Measurements from ENCODE around the gene TDP2. TPM values are rescaled to one million over a fixed set of nuclear protein-coding genes. Genes with fewer than 3 reads are reported as not detected.
"Not testable (repeated sequence)": the region's sequence is repeated elsewhere in the genome, so short reads cannot be mapped to it uniquely, and the experiment has no call there.

Gene TDP2
- total RNA-seq, 1 donor from 2014 or later = 44.1 TPM

DNA sequence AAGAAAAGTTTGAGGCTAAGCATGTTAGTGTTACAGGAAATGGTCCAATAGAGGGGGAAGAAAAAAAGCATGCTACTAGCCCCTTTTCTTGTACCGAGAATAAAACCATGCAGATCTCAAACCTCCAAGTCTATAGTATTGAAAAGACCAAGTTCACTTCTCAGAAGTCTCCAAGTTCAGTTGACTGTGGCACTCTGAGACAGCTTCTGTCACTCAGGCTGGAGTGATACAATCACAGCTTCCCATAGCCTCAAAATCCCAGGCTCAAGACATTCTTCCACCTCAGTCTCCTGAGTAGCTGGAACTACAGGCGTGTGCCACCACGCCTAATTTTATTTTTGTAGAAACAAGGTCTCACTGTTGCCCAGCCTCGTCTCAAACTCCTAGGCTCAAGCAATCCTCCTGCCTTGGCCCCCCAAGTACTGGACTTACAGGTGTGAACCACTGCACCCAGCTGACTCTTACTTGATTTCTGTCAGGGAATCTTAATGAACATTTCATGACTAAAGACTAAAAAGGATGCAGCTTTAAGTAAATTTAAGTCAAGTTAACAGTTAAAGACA, 36.1 kb upstream of the TDP2 start:
- Mint-ChIP-seq H3K4me3 (no peak overlapping the region), H3K4me1 (ENCODE audit: unreplicated experiment) (no peaks in the 10 kb centered on the region), H3K36me3 (peaks cover 27% of the 10 kb centered on the region), H3K27me3 (no peaks in the 10 kb centered on the region), H3K27ac (no peak overlapping the region), H3K9me3 (no peaks in the 10 kb centered on the region)
- TF ChIP-seq, protein P1, sequence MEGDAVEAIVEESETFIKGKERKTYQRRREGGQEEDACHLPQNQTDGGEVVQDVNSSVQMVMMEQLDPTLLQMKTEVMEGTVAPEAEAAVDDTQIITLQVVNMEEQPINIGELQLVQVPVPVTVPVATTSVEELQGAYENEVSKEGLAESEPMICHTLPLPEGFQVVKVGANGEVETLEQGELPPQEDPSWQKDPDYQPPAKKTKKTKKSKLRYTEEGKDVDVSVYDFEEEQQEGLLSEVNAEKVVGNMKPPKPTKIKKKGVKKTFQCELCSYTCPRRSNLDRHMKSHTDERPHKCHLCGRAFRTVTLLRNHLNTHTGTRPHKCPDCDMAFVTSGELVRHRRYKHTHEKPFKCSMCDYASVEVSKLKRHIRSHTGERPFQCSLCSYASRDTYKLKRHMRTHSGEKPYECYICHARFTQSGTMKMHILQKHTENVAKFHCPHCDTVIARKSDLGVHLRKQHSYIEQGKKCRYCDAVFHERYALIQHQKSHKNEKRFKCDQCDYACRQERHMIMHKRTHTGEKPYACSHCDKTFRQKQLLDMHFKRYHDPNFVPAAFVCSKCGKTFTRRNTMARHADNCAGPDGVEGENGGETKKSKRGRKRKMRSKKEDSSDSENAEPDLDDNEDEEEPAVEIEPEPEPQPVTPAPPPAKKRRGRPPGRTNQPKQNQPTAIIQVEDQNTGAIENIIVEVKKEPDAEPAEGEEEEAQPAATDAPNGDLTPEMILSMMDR (conservative IDR thresholded peaks at IDR 0.05) = no peak
- no peak for DNase-seq (ENCODE audit: extremely low spot score, unreplicated experiment)

DNA sequence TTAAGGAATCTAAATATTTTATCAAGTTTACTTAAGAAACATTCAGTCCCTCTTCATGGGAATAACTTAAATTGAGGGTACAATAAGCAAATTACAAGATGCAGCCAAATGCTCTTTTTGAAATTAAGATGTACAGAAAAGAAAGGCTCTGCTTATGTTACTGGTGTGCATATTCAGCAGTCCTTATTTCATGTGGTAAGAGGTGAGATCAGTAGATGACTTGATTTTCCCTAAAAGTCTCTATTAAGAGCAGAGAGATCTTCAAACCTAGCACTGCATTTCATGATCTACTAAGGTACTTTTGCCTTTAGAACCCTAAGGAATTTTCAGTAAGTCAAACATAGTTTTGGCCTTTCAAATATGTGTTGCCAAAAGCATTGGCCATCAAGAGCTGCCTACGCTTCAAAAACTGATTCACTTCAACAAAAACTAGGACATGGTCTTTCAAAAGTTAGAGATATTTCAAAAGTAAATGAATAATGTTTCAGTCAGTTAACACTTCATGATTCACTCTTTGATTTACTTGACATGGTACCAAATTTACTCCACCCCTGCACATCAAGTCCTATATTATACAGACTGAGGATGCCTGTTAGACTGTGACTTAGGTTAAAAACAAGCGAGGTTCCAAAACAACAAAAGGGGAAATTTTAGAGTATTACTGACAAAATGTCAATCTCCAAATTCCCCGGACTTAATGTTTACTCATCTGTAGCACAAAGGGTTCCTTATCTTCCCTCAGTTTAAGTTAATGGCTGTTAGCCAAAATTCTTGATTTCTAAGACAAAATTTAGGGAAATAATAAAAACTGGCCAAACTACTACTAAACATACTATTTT, 33.0 kb upstream of the TDP2 start:
- Mint-ChIP-seq H3K9me3 (no peaks in the 10 kb centered on the region), H3K4me1 (ENCODE audit: unreplicated experiment) (peaks cover 4% of the 10 kb centered on the region), H3K27me3 (no peaks in the 10 kb centered on the region), H3K27ac (no peak overlapping the region), H3K36me3 (peaks cover 12% of the 10 kb centered on the region), H3K4me3 (no peak overlapping the region)
- no peak for DNase-seq (ENCODE audit: extremely low spot score, unreplicated experiment)
- TF ChIP-seq, protein P1 (conservative IDR thresholded peaks at IDR 0.05) = no peak

DNA sequence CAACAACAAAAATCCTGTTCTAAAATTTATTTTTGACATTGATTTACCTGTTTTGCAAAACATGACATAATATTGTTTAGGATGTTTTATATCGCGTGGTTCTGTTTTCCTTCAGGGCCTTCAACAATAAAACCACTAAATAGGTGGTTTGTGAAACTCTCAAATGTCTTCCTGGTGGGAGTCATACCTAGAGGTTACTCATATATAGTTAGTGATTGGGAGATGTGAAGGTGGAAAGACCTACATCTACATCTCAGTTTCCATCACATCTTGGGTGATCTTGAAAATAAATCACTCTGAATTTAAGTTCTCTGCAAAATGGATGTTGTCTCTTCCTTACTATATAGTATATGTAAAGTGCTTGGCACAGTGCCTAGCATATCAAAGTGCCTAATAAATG, 29.4 kb upstream of the TDP2 start:
- H3K36me3 Mint-ChIP-seq = peaks cover 8% of the 10 kb centered on the region
- H3K4me3 Mint-ChIP-seq = no peak overlapping the region
- DNase-seq (ENCODE audit: extremely low spot score, unreplicated experiment) = no peak
- no peaks in the 10 kb centered on the region for H3K27me3 Mint-ChIP-seq
- TF ChIP-seq, protein P1 (conservative IDR thresholded peaks at IDR 0.05) = no peak
- H3K27ac Mint-ChIP-seq = no peak overlapping the region
- peaks cover 4% of the 10 kb centered on the region for H3K4me1 Mint-ChIP-seq (ENCODE audit: unreplicated experiment)
- no peaks in the 10 kb centered on the region for H3K9me3 Mint-ChIP-seq

DNA sequence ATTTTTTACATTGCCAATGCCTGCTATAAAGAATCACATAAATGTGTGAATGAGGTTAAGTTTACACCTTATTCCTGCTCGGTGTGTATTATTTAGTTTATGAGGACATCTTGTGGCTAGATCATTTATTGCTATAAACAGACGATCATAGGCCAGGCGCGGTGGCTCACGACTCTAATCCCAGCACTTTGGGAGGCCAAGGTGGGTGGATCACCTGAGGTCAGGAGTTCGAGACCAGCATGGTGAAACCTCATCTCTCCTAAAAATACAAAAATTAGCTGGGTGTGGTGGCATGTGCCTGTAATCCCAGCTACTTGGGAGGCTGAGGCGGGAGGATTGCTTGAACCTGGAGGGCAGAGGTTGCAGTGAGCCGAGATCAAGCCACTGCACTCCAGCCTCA, 28.9 kb upstream of the TDP2 start:
- not testable (repeated sequence) for H3K4me3 Mint-ChIP-seq; H3K4me1 Mint-ChIP-seq (ENCODE audit: unreplicated experiment); H3K27me3 Mint-ChIP-seq; H3K9me3 Mint-ChIP-seq; DNase-seq (ENCODE audit: extremely low spot score, unreplicated experiment); H3K27ac Mint-ChIP-seq; H3K36me3 Mint-ChIP-seq
- TF ChIP-seq, protein P1 (conservative IDR thresholded peaks at IDR 0.05) = peak; percentile 74

- H3K4me1 Mint-ChIP-seq (ENCODE audit: unreplicated experiment) = peaks cover 4% of the 10 kb centered on the region
- H3K27me3 Mint-ChIP-seq = no peaks in the 10 kb centered on the region
- TF ChIP-seq, protein P1 (conservative IDR thresholded peaks at IDR 0.05) = no peak
- DNase-seq (ENCODE audit: extremely low spot score, unreplicated experiment) = no peak
- peaks cover 3% of the 10 kb centered on the region for H3K36me3 Mint-ChIP-seq
- no peak overlapping the region for H3K4me3 Mint-ChIP-seq
- H3K27ac Mint-ChIP-seq = no peak overlapping the region
- H3K9me3 Mint-ChIP-seq = no peaks in the 10 kb centered on the region
Observed at GRCh38 chr6:24694198-24694597, 27.5 kb upstream of the TDP2 start.
